A673 (cell line): ENCODE data around the gene EIF2AK2. TPM values are rescaled to one million over a fixed set of nuclear protein-coding genes. Genes with fewer than 3 reads are reported as not detected.
A peak's percentile ranks its signal among the peaks of the same experiment; 100 is the strongest.

Experiments used
- BruUV-seq: library from RNA; stranded (reverse); fragments of 400-500 nt; replicated peaks from 2 replicates; lab custom pipeline; 2021; lab: Mats Ljungman, UMichigan
- CTCF ChIA-PET: fragments of 300-600 bp; sonication (Branson Sonifier 250); formaldehyde crosslinking; loops from one replicate; lab custom pipeline; 2022; ENCODE audit warnings: antibody characterized with exemption; lab: Charles Lee
- POLR2A ChIA-PET: fragments of 300-600 bp; sonication (Branson Sonifier 250); formaldehyde crosslinking; loops from one replicate; lab custom pipeline; 2022; ENCODE audit warnings: antibody characterized with exemption; ENCODE audit not compliant: low non-redundant PET; lab: Charles Lee
- DNase-seq: peaks from one replicate; pipeline ENCODE4 v3.0.0-alpha.2; 2015; ENCODE audit warnings: low spot score
- H3K27ac ChIP-seq: fragments of 200-600 bp; sonication (generic); 2 replicates; pipeline ENCODE4 v1.5.1; 2016; ENCODE audit warnings: mixed run types, low read depth, mild to moderate bottlenecking, mixed read lengths, antibody characterized with exemption, low read length; ENCODE audit not compliant: poor library complexity, severe bottlenecking
- H3K27me3 ChIP-seq: fragments of 200-600 bp; sonication (generic); replicated peaks from 2 replicates; pipeline ENCODE4 v1.6.1; 2017; ENCODE audit warnings: mixed run types, low read depth, mild to moderate bottlenecking, mixed read lengths, antibody characterized with exemption, low read length; ENCODE audit not compliant: insufficient read depth, poor library complexity
- H3K36me3 ChIP-seq: fragments of 200-600 bp; sonication (generic); 2 replicates; pipeline ENCODE4 v1.6.1; 2016; ENCODE audit warnings: mixed run types, mild to moderate bottlenecking, mixed read lengths, antibody characterized with exemption, low read length; ENCODE audit not compliant: insufficient read depth, poor library complexity, severe bottlenecking
- H3K4me1 ChIP-seq: fragments of 200-600 bp; sonication (generic); 2 replicates; pipeline ENCODE4 v1.6.1; 2017; ENCODE audit warnings: mixed run types, mild to moderate bottlenecking, mixed read lengths, antibody characterized with exemption, low read length; ENCODE audit not compliant: insufficient read depth, poor library complexity, severe bottlenecking
- H3K4me3 ChIP-seq: fragments of 200-600 bp; sonication (generic); 2 replicates; pipeline ENCODE4 v1.5.1; 2016; ENCODE audit warnings: low read depth, mixed run types, mild to moderate bottlenecking, mixed read lengths, low read length; ENCODE audit not compliant: poor library complexity, severe bottlenecking
- H3K9me3 ChIP-seq: fragments of 200-600 bp; sonication (generic); 2 replicates; pipeline ENCODE4 v1.6.1; 2016; ENCODE audit warnings: mixed run types, low read depth, mild to moderate bottlenecking, mixed read lengths, antibody characterized with exemption, low read length; ENCODE audit not compliant: poor library complexity, severe bottlenecking
- CTCF ChIP-seq: fragments of 300-800, 200-600 bp; sonication (generic); conservative IDR thresholded peaks from 2 replicates; pipeline ENCODE4 v1.5.1; 2017; ENCODE audit warnings: low read depth, mild to moderate bottlenecking, antibody characterized with exemption, low read length, moderate library complexity, mixed read lengths
- EZH2 ChIP-seq: fragments of 200-600 bp; sonication (generic); IDR thresholded peaks from 2 replicates; pipeline ENCODE4 v1.6.1; 2017; ENCODE audit warnings: borderline replicate concordance, low read depth, mild to moderate bottlenecking, mixed read lengths, antibody characterized with exemption, low read length; ENCODE audit not compliant: poor library complexity, severe bottlenecking
- intact Hi-C: fragments of 100-400 bp; cut with micrococcal nuclease; formaldehyde crosslinking; loops from one replicate; pipeline ENCODE4 v1.10.0; 2022; ENCODE audit not compliant: unreplicated experiment
- total RNA-seq: library from RNA; stranded (reverse); gene quantifications from 2 replicates; pipeline ENCODE4 v1.2.3, GENCODE V29; 2021

The EIF2AK2 gene
- total RNA-seq, 1 experiment from 2014 or later, result 64.4 TPM

GRCh38 chr2:37181726-37182684, 25.2 kb upstream of the EIF2AK2 start:
- Histone ChIP-seq H3K27me3 (no peaks in the 10 kb centered on the region), H3K9me3 (no peaks in the 10 kb centered on the region), H3K4me3 (no peak overlapping the region), H3K4me1 (no peaks in the 10 kb centered on the region), H3K36me3 (no peaks in the 10 kb centered on the region), H3K27ac (no peak overlapping the region)
- BruUV-seq, result no TSS peak
- TF ChIP-seq EZH2 (no peak), CTCF (no peak)
- ChIA-PET CTCF (no interaction called here), POLR2A (no interaction called here)
- intact Hi-C loops, result no loop called here
- DNase-seq, result peak; percentile 40

- no peaks in the 10 kb centered on the region for H3K4me1 ChIP-seq
- H3K9me3 ChIP-seq, result no peaks in the 10 kb centered on the region
- no peak for DNase-seq
- CTCF ChIA-PET, result no interaction called here
- TF ChIP-seq EZH2 (no peak), CTCF (no peak)
- POLR2A ChIA-PET, result no interaction called here
- no peaks in the 10 kb centered on the region for H3K36me3 ChIP-seq
- no TSS peak for BruUV-seq
- no peaks in the 10 kb centered on the region for H3K27me3 ChIP-seq
- H3K4me3 ChIP-seq, result no peak overlapping the region
- intact Hi-C loops, result no loop called here
- no peak overlapping the region for H3K27ac ChIP-seq
Observed at GRCh38 chr2:37180640-37181039, 23.9 kb upstream of the EIF2AK2 start.

- DNase-seq, result no peak
- ChIA-PET CTCF (no interaction called here), POLR2A (no interaction called here)
- Histone ChIP-seq H3K27me3 (no peaks in the 10 kb centered on the region), H3K4me1 (no peaks in the 10 kb centered on the region), H3K9me3 (no peaks in the 10 kb centered on the region), H3K27ac (no peak overlapping the region), H3K4me3 (no peak overlapping the region), H3K36me3 (no peaks in the 10 kb centered on the region)
- intact Hi-C loops, result no loop called here
- TF ChIP-seq CTCF, result peak; percentile 32; the same call in 1 of the 2 replicates
- no peak for TF ChIP-seq EZH2
- no TSS peak for BruUV-seq
Observed at GRCh38 chr2:37180006-37180639, 23.3 kb upstream of the EIF2AK2 start.
